H1 (cell line): Measurements from ENCODE around the gene UCKL1.

Source experiments
- EZH2 ChIP-seq: fragments of 200-600 bp; sonication (generic); IDR thresholded peaks from 2 replicates; pipeline ENCODE4 v1.7.1; 2012; ENCODE audit warnings: low read depth, mild to moderate bottlenecking, moderate library complexity, low read length, inconsistent platforms; ENCODE audit not compliant: severe bottlenecking
- SP4 ChIP-seq: IDR thresholded peaks from 2 replicates; pipeline ENCODE4 v1.6.1; 2012; ENCODE audit warnings: low read length, inconsistent platforms
- TF ChIP-seq, protein P1 (sequence below), 3 experiments: IDR thresholded peaks; 1 replicate in 2 of 3; 2 replicates in 1 of 3; pipeline versions ENCODE4 v1.5.1 to v1.6.1; 2011; ENCODE audit warnings: low read length in 3 of 3, mild to moderate bottlenecking in 3 of 3, inconsistent platforms in 2 of 3, low read depth in 1 of 3, moderate library complexity in 1 of 3; ENCODE audit not compliant: insufficient read depth in 1 of 3; ENCODE audit errors: control extremely low read depth in 1 of 3

DNA sequence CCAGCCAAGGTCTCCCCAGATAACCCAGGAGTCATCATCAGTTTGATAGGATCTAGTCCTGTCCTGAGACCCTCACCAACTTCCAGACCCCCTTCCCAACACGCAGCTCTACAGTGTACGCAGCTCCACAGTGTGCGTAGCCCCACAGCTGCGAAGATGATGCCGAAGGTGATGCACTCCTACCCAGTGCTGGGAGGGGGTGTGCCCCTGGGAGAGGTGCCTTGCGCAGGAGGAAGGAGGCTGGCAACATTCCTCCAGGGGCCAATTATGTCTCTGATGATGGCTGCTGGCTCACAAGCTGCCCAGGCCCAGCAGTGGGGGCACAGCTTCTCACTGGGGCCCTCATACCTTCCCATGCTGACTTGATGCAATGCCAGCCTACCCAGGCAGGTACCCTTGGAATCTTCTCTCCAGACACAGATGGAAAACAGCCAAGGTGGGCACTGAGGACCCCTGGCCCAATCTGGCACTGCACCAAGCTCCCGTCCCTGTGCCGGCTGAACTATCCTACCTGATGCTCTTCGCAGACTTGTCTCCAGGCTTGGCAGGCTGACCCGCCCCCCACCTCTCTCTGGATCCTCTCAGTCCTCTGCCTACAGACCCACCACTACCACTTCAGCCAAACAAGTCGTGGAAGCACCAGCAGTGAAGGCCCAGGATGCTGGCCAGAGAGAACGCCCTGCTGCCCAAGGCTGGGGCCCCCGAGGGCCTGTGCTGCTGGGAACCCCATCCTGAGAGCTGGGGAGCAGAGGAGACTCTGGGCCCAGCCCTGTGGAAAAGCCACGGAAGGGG, 12.1 kb upstream of the UCKL1 start:
- TF ChIP-seq EZH2, result no peak
- TF ChIP-seq SP4, result no peak
- TF ChIP-seq, protein P1, sequence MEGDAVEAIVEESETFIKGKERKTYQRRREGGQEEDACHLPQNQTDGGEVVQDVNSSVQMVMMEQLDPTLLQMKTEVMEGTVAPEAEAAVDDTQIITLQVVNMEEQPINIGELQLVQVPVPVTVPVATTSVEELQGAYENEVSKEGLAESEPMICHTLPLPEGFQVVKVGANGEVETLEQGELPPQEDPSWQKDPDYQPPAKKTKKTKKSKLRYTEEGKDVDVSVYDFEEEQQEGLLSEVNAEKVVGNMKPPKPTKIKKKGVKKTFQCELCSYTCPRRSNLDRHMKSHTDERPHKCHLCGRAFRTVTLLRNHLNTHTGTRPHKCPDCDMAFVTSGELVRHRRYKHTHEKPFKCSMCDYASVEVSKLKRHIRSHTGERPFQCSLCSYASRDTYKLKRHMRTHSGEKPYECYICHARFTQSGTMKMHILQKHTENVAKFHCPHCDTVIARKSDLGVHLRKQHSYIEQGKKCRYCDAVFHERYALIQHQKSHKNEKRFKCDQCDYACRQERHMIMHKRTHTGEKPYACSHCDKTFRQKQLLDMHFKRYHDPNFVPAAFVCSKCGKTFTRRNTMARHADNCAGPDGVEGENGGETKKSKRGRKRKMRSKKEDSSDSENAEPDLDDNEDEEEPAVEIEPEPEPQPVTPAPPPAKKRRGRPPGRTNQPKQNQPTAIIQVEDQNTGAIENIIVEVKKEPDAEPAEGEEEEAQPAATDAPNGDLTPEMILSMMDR (IDR thresholded peaks at IDR 0.05; ENCODE audit: control extremely low read depth in 1 of 3, insufficient read depth in 1 of 3, low read depth in 1 of 3, low read length in 3 of 3), result no peak
